HG02588 (cell line): ENCODE data around the gene CPSF6.
"Not testable (repeated sequence)": the region's sequence is repeated elsewhere in the genome, so short reads cannot be mapped to it uniquely, and the experiment has no call there.

Source experiments
- ATAC-seq: cut with Tn5 transposase; IDR thresholded peaks from one replicate; pipeline ENCODE4 v1.9.1; 2021; ENCODE audit warnings: mild to moderate bottlenecking, moderate library complexity; ENCODE audit not compliant: unreplicated experiment

CPSF6 gene

GRCh38 chr12:69317233-69317632, 77.9 kb downstream of the CPSF6 start:
- ATAC-seq: not testable (repeated sequence)

GRCh38 chr12:69318225-69318624, 78.9 kb downstream of the CPSF6 start:
- no peak for ATAC-seq

GRCh38 chr12:69321351-69321750, 82.0 kb downstream of the CPSF6 start:
- ATAC-seq: no peak
